ENCODE results near the gene IQSEC2.

Gene IQSEC2

GRCh38 chrX:53239474-53239873 is 41.9 kb downstream of the IQSEC2 start:
- no peak for DNase-seq

GRCh38 chrX:53237056-53237455 is 44.3 kb downstream of the IQSEC2 start:
- DNase-seq: no peak

- no peak for DNase-seq
These were observed 45.2 kb downstream of the IQSEC2 start for GRCh38 chrX:53236025-53236679.

- DNase-seq: no peak
These were observed 45.8 kb downstream of the IQSEC2 start for GRCh38 chrX:53235566-53235965.

- DNase-seq: no peak
These were observed 46.9 kb downstream of the IQSEC2 start for GRCh38 chrX:53234484-53234883.

- DNase-seq: no peak
These were observed 47.8 kb downstream of the IQSEC2 start for GRCh38 chrX:53233536-53233935.

GRCh38 chrX:53230116-53230515 is 51.3 kb downstream of the IQSEC2 start:
- DNase-seq: no peak

GRCh38 chrX:53227224-53227765 is 54.1 kb downstream of the IQSEC2 start:
- DNase-seq: no peak

GRCh38 chrX:53224860-53225797 is 56.3 kb downstream of the IQSEC2 start, which contains the start of gene KDM5C:
Gene KDM5C, minus strand, starts transcription at chrX:53225207. Its CDS starts 318 bp downstream, at chrX:53224889.
- DNase-seq: peak; percentile 90

GRCh38 chrX:53223955-53224859 is 57.2 kb downstream of the IQSEC2 start:
- no peak for DNase-seq

- no peak for DNase-seq
These were observed 58.2 kb downstream of the IQSEC2 start for GRCh38 chrX:53223068-53223693.

All from NCI-H345 (cell line).